ENCODE measurements around the gene UBE3A. TPM values are rescaled to one million over a fixed set of nuclear protein-coding genes. Genes with fewer than 3 reads are reported as not detected.

The UBE3A gene
- total RNA-seq, 1 donor = 91.2 TPM

- Histone ChIP-seq H3K4me1 (ENCODE audit: insufficient read depth, low read length) (no peaks in the 10 kb centered on the region), H3K9me3 (ENCODE audit: low read depth, low read length) (no peaks in the 10 kb centered on the region), H3K27me3 (ENCODE audit: insufficient read depth, low read length) (no peaks in the 10 kb centered on the region), H2AFZ (ENCODE audit: low read length) (no peak overlapping the region), H3K36me3 (ENCODE audit: insufficient read depth, low read length) (peaks cover 6% of the 10 kb centered on the region), H4K20me1 (ENCODE audit: insufficient read depth, low read length) (no peaks in the 10 kb centered on the region), H3K4me3 (ENCODE audit: insufficient read depth, low read length) (no peak overlapping the region), H3K79me2 (ENCODE audit: insufficient read depth, low read length) (no peaks in the 10 kb centered on the region), H3K4me2 (ENCODE audit: insufficient read depth, low read length) (no peak overlapping the region), H3K27ac (ENCODE audit: low read depth, low read length) (no peak overlapping the region)
- no peak for TF ChIP-seq CTCF (IDR thresholded peaks at IDR 0.05; ENCODE audit: extremely low read depth, low read depth, low read length)
- no peak for DNase-seq (ENCODE audit: insufficient read length, low spot score, missing footprints)
These were observed 107.0 kb downstream of the UBE3A start for GRCh38 chr15:25331860-25332259.

GRCh38 chr15:25331404-25331803 is 107.4 kb downstream of the UBE3A start:
- H3K79me2 ChIP-seq (ENCODE audit: insufficient read depth, low read length) = no peaks in the 10 kb centered on the region

GRCh38 chr15:25329696-25330095 is 109.1 kb downstream of the UBE3A start:
- H3K27me3 ChIP-seq (ENCODE audit: insufficient read depth, low read length) = no peaks in the 10 kb centered on the region
- DNase-seq (ENCODE audit: insufficient read length, low spot score, missing footprints) = no peak
- H3K4me2 ChIP-seq (ENCODE audit: insufficient read depth, low read length) = no peak overlapping the region

More at GRCh38 chr15:25331404-25331803, 107.4 kb downstream of the UBE3A start:
- DNase-seq (ENCODE audit: insufficient read length, low spot score, missing footprints) = no peak
- Histone ChIP-seq H3K27me3 (ENCODE audit: insufficient read depth, low read length) (no peaks in the 10 kb centered on the region), H4K20me1 (ENCODE audit: insufficient read depth, low read length) (no peaks in the 10 kb centered on the region), H3K36me3 (ENCODE audit: insufficient read depth, low read length) (peaks cover 4% of the 10 kb centered on the region), H3K4me3 (ENCODE audit: insufficient read depth, low read length) (no peak overlapping the region), H3K4me1 (ENCODE audit: insufficient read depth, low read length) (no peaks in the 10 kb centered on the region), H3K4me2 (ENCODE audit: insufficient read depth, low read length) (no peak overlapping the region), H3K9me3 (ENCODE audit: low read depth, low read length) (no peaks in the 10 kb centered on the region), H2AFZ (ENCODE audit: low read length) (no peak overlapping the region), H3K27ac (ENCODE audit: low read depth, low read length) (no peak overlapping the region)
- no peak for TF ChIP-seq CTCF (IDR thresholded peaks at IDR 0.05; ENCODE audit: extremely low read depth, low read depth, low read length)

GRCh38 chr15:25327686-25328085 is 111.1 kb downstream of the UBE3A start:
- Histone ChIP-seq H3K9me3 (ENCODE audit: low read depth, low read length) (no peaks in the 10 kb centered on the region), H3K27me3 (ENCODE audit: insufficient read depth, low read length) (no peaks in the 10 kb centered on the region), H3K36me3 (ENCODE audit: insufficient read depth, low read length) (no peaks in the 10 kb centered on the region), H3K27ac (ENCODE audit: low read depth, low read length) (no peak overlapping the region), H3K4me2 (ENCODE audit: insufficient read depth, low read length) (no peak overlapping the region), H3K4me1 (ENCODE audit: insufficient read depth, low read length) (no peaks in the 10 kb centered on the region), H2AFZ (ENCODE audit: low read length) (no peak overlapping the region), H3K79me2 (ENCODE audit: insufficient read depth, low read length) (no peaks in the 10 kb centered on the region), H4K20me1 (ENCODE audit: insufficient read depth, low read length) (no peaks in the 10 kb centered on the region), H3K4me3 (ENCODE audit: insufficient read depth, low read length) (no peak overlapping the region)
- no peak for TF ChIP-seq CTCF (IDR thresholded peaks at IDR 0.05; ENCODE audit: extremely low read depth, low read depth, low read length)
- no peak for DNase-seq (ENCODE audit: insufficient read length, low spot score, missing footprints)

More at GRCh38 chr15:25329696-25330095, 109.1 kb downstream of the UBE3A start:
- Histone ChIP-seq H3K36me3 (ENCODE audit: insufficient read depth, low read length) (no peaks in the 10 kb centered on the region), H3K27ac (ENCODE audit: low read depth, low read length) (no peak overlapping the region), H2AFZ (ENCODE audit: low read length) (no peak overlapping the region), H3K9me3 (ENCODE audit: low read depth, low read length) (no peaks in the 10 kb centered on the region), H3K4me3 (ENCODE audit: insufficient read depth, low read length) (no peak overlapping the region), H3K4me1 (ENCODE audit: insufficient read depth, low read length) (no peaks in the 10 kb centered on the region), H4K20me1 (ENCODE audit: insufficient read depth, low read length) (no peaks in the 10 kb centered on the region), H3K79me2 (ENCODE audit: insufficient read depth, low read length) (no peaks in the 10 kb centered on the region)
- no peak for TF ChIP-seq CTCF (IDR thresholded peaks at IDR 0.05; ENCODE audit: extremely low read depth, low read depth, low read length)

Data from osteoblast (primary cell).